ENCODE results near the gene NDUFS7.

DNA sequence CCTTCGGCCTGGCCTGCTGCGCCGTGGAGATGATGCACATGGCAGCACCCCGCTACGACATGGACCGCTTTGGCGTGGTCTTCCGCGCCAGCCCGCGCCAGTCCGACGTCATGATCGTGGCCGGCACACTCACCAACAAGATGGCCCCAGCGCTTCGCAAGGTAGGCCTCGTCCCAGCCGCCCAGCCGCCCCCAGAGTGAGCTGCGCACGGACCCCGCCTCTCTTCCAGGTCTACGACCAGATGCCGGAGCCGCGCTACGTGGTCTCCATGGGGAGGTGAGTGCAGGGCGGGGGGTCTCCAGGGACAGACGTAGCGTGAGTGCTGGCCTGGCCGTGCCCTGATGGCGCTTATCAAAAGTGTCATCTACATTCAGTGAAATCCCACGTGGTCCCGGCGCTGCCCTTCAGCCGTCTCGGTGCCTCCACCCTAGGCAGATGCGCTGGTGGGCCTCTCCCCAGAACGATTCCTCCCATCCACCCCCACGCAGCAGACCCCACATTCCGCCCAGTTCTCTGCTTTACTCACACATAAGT is 7.2 kb downstream of the NDUFS7 start:
- TF ChIP-seq POLR2A (IDR thresholded peaks at IDR 0.05; ENCODE audit: low read length) (no peak), GATA1 (IDR thresholded peaks at IDR 0.05; ENCODE audit: low read depth, low read length) (no peak)

Data from erythroblast (primary cell).